ENCODE results near the gene ASIP. TPM values are rescaled to one million over a fixed set of nuclear protein-coding genes. Genes with fewer than 3 reads are reported as not detected.
A peak's percentile ranks its signal among the peaks of the same experiment; 100 is the strongest.

The ASIP gene
- total RNA-seq, 1 experiment from 2014 or later = not detected

GRCh38 chr20:34299556-34300255 lies 58.5 kb downstream of the ASIP start:
- Histone ChIP-seq H3T11ph (ENCODE audit: low read length) (no peak overlapping the region), H2BK15ac (ENCODE audit: low read depth, low read length) (no peak overlapping the region), H4K91ac (ENCODE audit: insufficient read length, low read depth, low read length) (no peak overlapping the region), H3K4me1 (ENCODE audit: insufficient read depth, low read length) (no peaks in the 10 kb centered on the region), H3K9ac (ENCODE audit: extremely low read depth, insufficient read length, low read length) (no peak overlapping the region), H4K8ac (replicated peaks; ENCODE audit: insufficient read length, low read depth, low read length) (no peak overlapping the region), H3K27ac (ENCODE audit: insufficient read length, low read depth, low read length) (no peak overlapping the region), H3K4ac (ENCODE audit: low read depth, low read length) (no peak overlapping the region), H2AFZ (ENCODE audit: low read length) (no peak overlapping the region), H3K18ac (ENCODE audit: insufficient read length, low read depth, low read length) (no peak overlapping the region), H3K79me2 (ENCODE audit: insufficient read depth, low read length) (peaks cover 38% of the 10 kb centered on the region; the same call in 1 of the 2 replicates), H2AK5ac (ENCODE audit: insufficient read length, low read length) (no peak overlapping the region), H3K14ac (ENCODE audit: insufficient read depth, low read length) (no peak overlapping the region), H4K5ac (ENCODE audit: insufficient read length, low read depth, low read length) (no peak overlapping the region), H3K56ac (ENCODE audit: insufficient read length, low read depth, low read length) (no peak overlapping the region), H3K4me2 (ENCODE audit: insufficient read depth, insufficient read length, low read length) (peak overlapping the region; percentile 4), H3K27me3 (ENCODE audit: insufficient read depth, low read length) (no peaks in the 10 kb centered on the region), H3K9me3 (ENCODE audit: control insufficient read depth, low read depth, low read length) (no peaks in the 10 kb centered on the region), H3K79me1 (ENCODE audit: insufficient read depth, low read depth, low read length, poor library complexity, severe bottlenecking) (peaks cover 7% of the 10 kb centered on the region), H2BK12ac (ENCODE audit: insufficient read length, low read depth, low read length) (no peak overlapping the region), H4K20me1 (ENCODE audit: control insufficient read depth, insufficient read depth, insufficient read length) (no peaks in the 10 kb centered on the region), H2BK120ac (ENCODE audit: low read depth, low read length, poor library complexity, severe bottlenecking) (no peak overlapping the region), H2BK20ac (ENCODE audit: low read depth, low read length, poor library complexity, severe bottlenecking) (no peak overlapping the region), H2BK5ac (ENCODE audit: insufficient read length, low read length) (no peak overlapping the region), H3K23ac (ENCODE audit: insufficient read length, low read depth, low read length) (no peak overlapping the region), H3K23me2 (ENCODE audit: insufficient read length, low read depth, low read length, poor library complexity, severe bottlenecking) (peaks cover 5% of the 10 kb centered on the region)
- no CpG with 5 or more reads among the region's 11 CpGs for WGBS (ENCODE audit: extremely low coverage, insufficient read length, low lambda C conversion rate)
- Mint-ChIP-seq H3K27me3 (ENCODE audit: low read depth) (no peaks in the 10 kb centered on the region), H3K9me3 (no peaks in the 10 kb centered on the region; a peak in 1 of 5 replicates), H3K4me1 (peaks cover 4 to 7% of the 10 kb centered on the region in 2 experiments; a peak in 3 of 4 replicates), H3K27ac (no peak overlapping the region), H3K36me3 (ENCODE audit: insufficient read depth in 1 of 3, low read depth in 3 of 3) (peaks cover 20 to 37% (median 28%) of the 10 kb centered on the region in 3 experiments), H3K4me3 (no peak overlapping the region)
- no peak for DNase-seq
- TF ChIP-seq CTCF (conservative IDR thresholded peaks at IDR 0.05) = no peak

Data from H9 (cell line).